ENCODE data around the gene RNF44.

Gene RNF44

GRCh38 chr5:176536902-176537553, at the start of gene RNF44:
RNF44 (minus strand) TSS chr5:176537402; CDS start chr5:176532472, 4,930 bp downstream.
- peak; percentile 99 for DNase-seq

- no peak for DNase-seq
These were observed 45.9 kb upstream of the RNF44 start for GRCh38 chr5:176583076-176583475.

- DNase-seq: no peak
These were observed 44.2 kb upstream of the RNF44 start for GRCh38 chr5:176581361-176581760.

GRCh38 chr5:176579323-176579722, 42.1 kb upstream of the RNF44 start:
- DNase-seq: no peak

DNA sequence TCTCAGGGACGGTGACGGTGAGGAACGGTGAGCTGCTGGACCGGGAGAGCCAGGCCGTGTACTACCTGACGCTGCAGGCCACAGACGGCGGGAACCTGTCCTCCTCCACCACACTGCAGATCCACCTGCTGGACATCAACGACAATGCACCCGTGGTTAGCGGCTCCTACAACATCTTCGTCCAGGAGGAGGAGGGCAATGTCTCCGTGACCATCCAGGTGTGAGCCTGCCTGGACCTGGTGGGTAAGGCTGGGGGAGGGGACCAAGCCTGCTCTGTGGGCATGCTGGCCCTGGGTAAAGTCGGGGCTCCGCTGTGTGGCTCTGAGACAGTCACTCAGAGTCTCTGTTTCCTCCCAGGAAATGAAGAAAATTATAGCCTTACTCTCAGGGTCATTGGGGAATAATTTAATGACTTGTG, 41.2 kb upstream of the RNF44 start:
- DNase-seq: peak; percentile 48

DNA sequence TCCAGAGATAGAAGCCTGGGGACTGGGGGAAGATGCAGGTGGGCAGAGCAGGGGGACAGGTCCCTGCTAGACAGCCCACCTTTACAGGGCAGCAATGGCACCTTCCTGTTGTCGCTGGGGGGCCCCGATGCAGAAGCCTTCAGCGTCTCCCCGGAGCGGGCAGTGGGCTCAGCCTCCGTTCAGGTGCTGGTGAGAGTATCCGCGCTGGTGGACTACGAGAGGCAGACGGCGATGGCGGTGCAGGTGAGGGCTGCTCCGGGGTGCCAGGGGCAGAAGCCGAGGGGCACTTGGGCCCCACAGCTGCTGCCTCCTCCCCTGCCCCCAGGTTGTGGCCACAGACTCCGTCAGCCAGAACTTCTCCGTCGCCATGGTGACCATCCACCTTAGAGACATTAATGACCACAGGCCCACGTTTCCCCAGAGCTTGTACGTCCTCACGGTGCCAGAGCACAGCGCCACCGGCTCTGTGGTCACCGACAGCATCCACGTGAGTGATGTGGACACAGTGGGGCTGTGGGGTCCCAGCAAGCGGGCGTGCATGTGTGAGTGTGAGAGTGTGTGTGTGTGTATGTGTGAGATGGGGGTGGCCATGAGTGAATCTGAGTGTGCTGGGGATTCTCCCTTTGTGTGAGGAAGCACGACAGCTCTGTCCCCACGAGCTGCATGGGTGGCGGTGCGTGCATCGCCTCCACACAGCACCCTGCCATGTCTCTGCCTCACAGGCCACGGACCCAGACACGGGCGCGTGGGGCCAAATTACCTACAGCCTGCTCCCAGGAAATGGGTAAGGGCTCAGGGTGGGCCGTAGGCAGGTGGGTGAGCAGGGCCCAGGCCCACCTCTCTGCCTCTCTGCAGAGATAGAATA, 40.3 kb upstream of the RNF44 start:
- DNase-seq: no peak

DNA sequence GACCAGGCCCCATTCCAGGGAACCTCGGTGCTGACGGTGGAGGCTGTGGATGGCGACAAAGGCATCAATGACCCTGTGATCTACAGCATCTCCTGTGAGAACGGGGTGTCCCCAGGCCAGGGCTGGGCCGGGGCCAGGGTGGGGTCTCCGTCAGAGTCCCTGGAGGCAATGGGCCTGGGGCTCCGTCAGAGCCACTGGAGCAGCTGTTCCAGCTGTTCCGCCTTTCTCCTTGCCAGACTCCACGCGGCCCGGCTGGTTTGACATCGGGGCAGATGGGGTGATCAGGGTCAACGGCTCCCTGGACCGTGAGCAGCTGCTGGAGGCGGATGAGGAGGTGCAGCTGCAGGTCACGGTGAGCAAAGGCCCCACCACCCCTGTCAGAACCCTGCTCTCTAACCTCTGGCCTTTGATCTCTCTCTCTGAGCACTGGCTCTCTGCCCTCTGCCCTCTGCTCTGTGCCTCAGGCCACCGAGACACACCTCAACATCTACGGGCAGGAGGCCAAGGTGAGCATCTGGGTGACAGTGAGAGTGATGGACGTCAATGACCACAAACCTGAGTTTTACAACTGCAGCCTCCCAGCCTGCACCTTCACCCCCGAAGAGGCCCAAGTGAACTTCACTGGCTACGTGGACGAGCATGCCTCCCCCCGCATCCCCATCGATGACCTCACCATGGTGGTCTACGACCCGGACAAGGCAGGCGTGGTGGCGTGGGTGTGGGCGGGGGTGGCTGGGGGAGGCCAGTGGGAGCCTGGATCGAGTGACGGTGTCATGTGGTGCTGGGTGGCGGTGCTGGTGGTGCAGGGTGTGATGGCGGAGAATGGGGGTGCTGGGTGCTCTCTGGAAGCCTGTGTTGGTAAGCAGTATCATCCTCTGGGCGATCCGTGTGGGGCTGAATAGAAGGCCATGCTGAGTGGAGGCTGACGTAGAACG, 38.6 kb upstream of the RNF44 start:
- no peak for DNase-seq

- DNase-seq: no peak
These were observed 37.9 kb upstream of the RNF44 start for GRCh38 chr5:176575066-176575465.

DNA sequence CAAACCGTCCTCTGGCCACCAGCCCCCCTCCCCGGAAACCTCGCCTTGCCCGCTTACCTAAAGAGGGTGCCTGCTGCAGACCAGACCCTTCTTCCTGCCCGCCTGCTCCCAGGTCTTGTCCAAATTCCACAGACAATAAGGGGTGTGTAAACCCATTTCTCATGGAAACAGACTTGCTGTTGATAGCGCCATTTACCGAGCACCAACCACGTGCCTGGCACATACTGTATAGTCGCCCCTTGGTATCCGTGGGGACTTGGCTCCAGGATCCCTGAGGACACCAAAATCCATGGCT, 37.0 kb upstream of the RNF44 start:
- DNase-seq: no peak

GRCh38 chr5:176573564-176574296, 36.5 kb upstream of the RNF44 start:
- peak; percentile 54 for DNase-seq

- DNase-seq: no peak
These were observed 32.8 kb upstream of the RNF44 start for GRCh38 chr5:176570044-176570443.

DNA sequence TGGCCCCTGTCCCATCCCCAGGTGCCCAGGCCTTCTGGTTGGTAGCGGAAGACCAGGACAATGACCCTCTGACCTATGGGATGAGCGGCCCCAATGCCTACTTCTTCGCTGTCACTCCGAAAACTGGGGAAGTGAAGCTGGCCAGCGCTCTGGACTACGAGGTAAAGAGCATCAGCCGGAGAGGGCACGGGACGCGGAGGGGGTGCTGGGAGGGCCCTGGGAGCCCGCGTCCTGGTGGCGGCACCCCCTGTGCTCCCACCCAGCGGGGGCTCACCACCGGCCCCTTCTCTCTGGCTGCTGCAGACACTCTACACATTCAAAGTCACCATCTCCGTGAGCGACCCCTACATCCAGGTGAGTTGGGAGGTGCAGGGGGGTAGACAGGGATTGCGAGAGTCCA, 31.5 kb upstream of the RNF44 start:
- no peak for DNase-seq

DNA sequence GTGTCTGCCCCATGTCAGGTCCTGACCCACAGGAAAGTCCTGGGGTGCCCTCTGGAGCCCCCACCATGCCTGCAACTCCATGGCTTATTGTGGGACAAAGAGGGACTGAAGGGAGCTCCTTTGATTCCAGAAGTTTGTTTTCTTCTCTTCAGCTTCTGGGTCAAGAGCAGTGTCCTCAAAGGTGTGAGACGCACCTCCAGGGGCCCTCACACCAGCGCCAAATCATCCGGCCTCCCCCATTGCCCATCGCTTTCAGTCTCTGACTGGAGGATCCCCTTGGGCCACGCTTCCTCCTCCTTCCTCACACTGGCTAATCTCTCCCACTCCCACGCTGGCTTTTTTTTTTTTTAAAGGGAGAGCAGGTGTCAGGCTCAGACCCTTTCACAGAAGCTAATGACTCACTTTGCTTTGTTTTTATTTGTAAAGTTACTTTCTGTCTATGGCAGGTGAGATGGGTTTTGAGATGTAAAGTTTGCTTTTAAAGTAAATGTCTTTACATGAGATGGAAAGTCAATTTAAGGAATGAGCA, 28.6 kb upstream of the RNF44 start:
- no peak for DNase-seq

DNA sequence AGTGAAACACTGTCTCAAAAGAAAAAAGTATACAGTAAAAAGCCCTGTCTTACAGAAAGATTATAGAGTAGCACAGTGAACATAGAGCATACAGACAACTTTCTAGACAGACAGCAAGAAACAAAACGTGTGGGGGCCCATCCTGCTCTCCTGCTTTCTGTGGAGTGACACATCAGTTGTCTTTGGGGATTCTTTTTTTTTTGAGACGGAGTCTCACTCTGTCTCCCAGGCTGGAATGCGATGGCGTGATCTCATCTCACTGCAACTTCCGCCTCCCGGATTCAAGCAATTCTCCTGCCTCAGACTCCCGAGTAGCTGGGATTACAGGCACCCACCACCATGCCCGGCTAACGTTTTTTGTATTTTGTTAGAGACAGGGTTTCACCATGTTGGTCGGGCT, 26.8 kb upstream of the RNF44 start:
- DNase-seq: no peak

- no peak for DNase-seq
These were observed 25.0 kb upstream of the RNF44 start for GRCh38 chr5:176562189-176562588.

GRCh38 chr5:176561259-176561658, 24.1 kb upstream of the RNF44 start:
- no peak for DNase-seq

DNA sequence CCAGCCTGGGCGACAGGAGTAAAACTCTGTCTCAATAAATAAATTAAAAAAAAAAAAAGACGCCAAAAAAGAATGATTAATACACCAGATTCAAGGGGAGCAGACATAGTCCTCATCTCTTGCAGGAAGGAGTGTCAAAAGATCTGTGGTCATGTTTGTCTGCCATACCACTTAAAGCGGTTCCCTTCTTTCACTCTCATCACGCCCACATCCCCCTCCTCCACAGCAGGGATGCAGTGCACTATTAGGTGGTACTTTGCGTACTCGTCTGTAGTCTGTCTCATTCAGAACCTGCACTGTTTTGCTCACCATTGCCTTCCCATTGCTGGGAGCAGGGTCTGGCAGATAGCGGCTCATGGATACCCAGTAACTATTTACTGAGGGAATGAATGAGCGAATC, 23.2 kb upstream of the RNF44 start:
- no peak for DNase-seq

GRCh38 chr5:176559683-176560082, 22.5 kb upstream of the RNF44 start:
- DNase-seq: no peak

DNA sequence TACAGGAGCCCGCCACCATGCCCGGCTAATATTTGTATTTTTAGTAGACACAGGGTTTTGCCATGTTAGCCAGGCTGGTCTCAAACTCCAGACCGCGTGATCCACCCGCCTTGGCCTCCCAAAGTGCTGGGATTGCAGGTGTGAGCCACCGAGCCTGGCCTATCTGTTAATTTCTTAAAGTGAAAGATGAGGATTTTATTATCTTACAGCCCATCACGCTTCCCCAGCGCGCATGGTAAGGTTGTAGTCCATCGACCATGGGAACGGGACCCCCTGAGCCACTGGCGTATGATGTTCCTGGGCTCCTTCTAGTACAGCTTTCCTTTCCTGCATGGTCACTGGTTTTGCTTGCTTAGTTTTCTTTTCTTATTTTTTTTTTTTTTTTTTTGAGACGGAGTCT, 20.6 kb upstream of the RNF44 start:
- DNase-seq: no peak

- no peak for DNase-seq
These were observed 16.3 kb upstream of the RNF44 start for GRCh38 chr5:176553260-176554085.

DNA sequence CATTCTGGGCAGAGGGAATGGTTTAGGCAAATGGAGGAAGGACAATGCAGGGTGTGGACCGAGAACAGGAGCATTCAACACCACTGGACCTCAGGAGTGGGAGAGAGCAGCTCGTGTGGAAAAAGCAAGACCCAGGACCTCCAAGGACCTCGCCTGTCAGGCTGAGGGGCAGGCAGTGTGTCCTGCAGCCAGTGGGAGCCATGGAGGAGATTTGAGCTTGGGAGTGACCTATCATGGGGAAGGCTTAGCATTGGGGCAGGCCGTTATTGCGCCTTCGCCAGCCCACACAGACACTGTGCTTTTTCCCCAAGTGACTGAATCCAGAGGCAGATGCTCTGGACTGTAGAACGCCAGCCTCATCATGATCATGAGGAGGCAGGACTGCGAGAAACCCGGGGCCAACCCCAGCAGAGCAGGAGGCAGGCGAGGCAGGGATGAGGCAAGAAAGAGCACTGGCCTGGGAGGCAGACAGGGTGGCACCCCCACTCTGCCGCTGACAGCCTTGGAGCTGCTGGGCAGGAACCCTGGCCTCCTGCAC, 15.2 kb upstream of the RNF44 start:
- DNase-seq: no peak

Measured in femur (tissue), 1 donor.